M059J (cell line): ENCODE measurements around the gene CORO1A. TPM values are rescaled to one million over a fixed set of nuclear protein-coding genes. Genes with fewer than 3 reads are reported as not detected.
"Not testable (repeated sequence)": the region's sequence is repeated elsewhere in the genome, so short reads cannot be mapped to it uniquely, and the experiment has no call there.

Experiments
- DNase-seq: peaks from one replicate; pipeline ENCODE4 v3.0.0-alpha.2; 2012; ENCODE audit warnings: low read depth
- total RNA-seq: library from RNA; depleted of rRNA; stranded (reverse); fragments of >200 nt; shearing (Covaris generic); gene quantifications from 2 replicates; pipeline ENCODE4 v1.2.3, GENCODE V29; 2014; rRNA removed

The CORO1A gene
- total RNA-seq, 1 experiment from 2014 or later: 7.6 TPM

GRCh38 chr16:30205541-30206236 lies 22.3 kb downstream of the CORO1A start:
- not testable (repeated sequence) for DNase-seq

GRCh38 chr16:30206252-30206651 lies 22.9 kb downstream of the CORO1A start:
- DNase-seq: not testable (repeated sequence)

GRCh38 chr16:30207063-30207704 lies 23.8 kb downstream of the CORO1A start:
- DNase-seq: not testable (repeated sequence)

- not testable (repeated sequence) for DNase-seq
Observed at GRCh38 chr16:30209032-30209431, 25.6 kb downstream of the CORO1A start.

GRCh38 chr16:30211414-30211813 lies 28.0 kb downstream of the CORO1A start:
- DNase-seq: not testable (repeated sequence)

GRCh38 chr16:30217082-30217481 lies 33.7 kb downstream of the CORO1A start:
- DNase-seq: not testable (repeated sequence)

Other genes starting within 250 kb of the CORO1A start
- 86.9 and 110 TPM in 2 replicates for gene TMEM219, start 221.5 kb upstream of the CORO1A start, total RNA-seq
- gene TAOK2, start 209.7 kb upstream of the CORO1A start, total RNA-seq: 24.1 and 47.4 TPM in 2 replicates
- gene HIRIP3, start 188.0 kb upstream of the CORO1A start, total RNA-seq: 17.1 and 19.0 TPM in 2 replicates
- gene INO80E, start 187.4 kb upstream of the CORO1A start, total RNA-seq: 122 and 187 TPM in 2 replicates
- 0.52 and 0.62 TPM in 2 replicates for gene DOC2A, start 172.6 kb upstream of the CORO1A start, total RNA-seq
- gene C16orf92, start 160.4 kb upstream of the CORO1A start, total RNA-seq: not detected in 2 replicates
- 0.42 TPM in 1 of 2 replicates, not detected in the other for gene TLCD3B, start 152.3 kb upstream of the CORO1A start, total RNA-seq
- gene ALDOA, start 117.8 kb upstream of the CORO1A start, total RNA-seq: 3,016 and 3,039 TPM in 2 replicates
- gene PPP4C, start 107.6 kb upstream of the CORO1A start, total RNA-seq: 143 and 169 TPM in 2 replicates
- gene TBX6, start 91.7 kb upstream of the CORO1A start, total RNA-seq: 0.39 TPM in 1 of 2 replicates, not detected in the other
- gene YPEL3, start 87.4 kb upstream of the CORO1A start, total RNA-seq: 6.0 and 23.1 TPM in 2 replicates
- gene GDPD3, start 70.1 kb upstream of the CORO1A start, total RNA-seq: 0.52 and 1.8 TPM in 2 replicates
- 38.7 and 42.5 TPM in 2 replicates for gene MAPK3, start 60.4 kb upstream of the CORO1A start, total RNA-seq
- 397 and 526 TPM in 2 replicates for gene BOLA2B, start 10.1 kb downstream of the CORO1A start, total RNA-seq
- 46.2 and 48.2 TPM in 2 replicates for gene SLX1A, start 10.3 kb downstream of the CORO1A start, total RNA-seq
- gene SULT1A3, start 15.7 kb downstream of the CORO1A start, total RNA-seq: 1.5 and 2.6 TPM in 2 replicates
- gene NPIPB13, start 64.9 kb downstream of the CORO1A start, total RNA-seq: 0.42 and 0.71 TPM in 2 replicates
- gene CD2BP2, start 171.7 kb downstream of the CORO1A start, total RNA-seq: 34.8 and 64.7 TPM in 2 replicates
- gene TBC1D10B, start 186.9 kb downstream of the CORO1A start, total RNA-seq: 25.6 and 45.1 TPM in 2 replicates
- not detected in 2 replicates for gene MYL11, start 191.2 kb downstream of the CORO1A start, total RNA-seq
- gene SEPTIN1, start 199.0 kb downstream of the CORO1A start, total RNA-seq: 0.17 TPM in 1 of 2 replicates, not detected in the other
- gene ZNF48, start 211.8 kb downstream of the CORO1A start, total RNA-seq: 5.9 and 10.6 TPM in 2 replicates
- gene ZNF771, start 224.0 kb downstream of the CORO1A start, total RNA-seq: 7.1 and 21.8 TPM in 2 replicates
- gene DCTPP1, start 246.4 kb downstream of the CORO1A start, total RNA-seq: 32.2 and 42.9 TPM in 2 replicates